H4 (cell line): Measurements from ENCODE around the gene MMP8. TPM values are rescaled to one million over a fixed set of nuclear protein-coding genes. Genes with fewer than 3 reads are reported as not detected.
"Not testable (repeated sequence)": the region's sequence is repeated elsewhere in the genome, so short reads cannot be mapped to it uniquely, and the experiment has no call there.

Experiments used
- DNase-seq: peaks from one replicate; pipeline ENCODE4 v3.0.0-alpha.2; 2015; ENCODE audit warnings: low spot score
- total RNA-seq: library from RNA; depleted of rRNA; stranded (reverse); fragments of >200 nt; shearing (Covaris generic); gene quantifications from 2 replicates; pipeline ENCODE4 v1.2.3, GENCODE V29; 2014; rRNA removed

Gene MMP8, protein sequence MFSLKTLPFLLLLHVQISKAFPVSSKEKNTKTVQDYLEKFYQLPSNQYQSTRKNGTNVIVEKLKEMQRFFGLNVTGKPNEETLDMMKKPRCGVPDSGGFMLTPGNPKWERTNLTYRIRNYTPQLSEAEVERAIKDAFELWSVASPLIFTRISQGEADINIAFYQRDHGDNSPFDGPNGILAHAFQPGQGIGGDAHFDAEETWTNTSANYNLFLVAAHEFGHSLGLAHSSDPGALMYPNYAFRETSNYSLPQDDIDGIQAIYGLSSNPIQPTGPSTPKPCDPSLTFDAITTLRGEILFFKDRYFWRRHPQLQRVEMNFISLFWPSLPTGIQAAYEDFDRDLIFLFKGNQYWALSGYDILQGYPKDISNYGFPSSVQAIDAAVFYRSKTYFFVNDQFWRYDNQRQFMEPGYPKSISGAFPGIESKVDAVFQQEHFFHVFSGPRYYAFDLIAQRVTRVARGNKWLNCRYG
- total RNA-seq, result not detected in 2 replicates

DNA sequence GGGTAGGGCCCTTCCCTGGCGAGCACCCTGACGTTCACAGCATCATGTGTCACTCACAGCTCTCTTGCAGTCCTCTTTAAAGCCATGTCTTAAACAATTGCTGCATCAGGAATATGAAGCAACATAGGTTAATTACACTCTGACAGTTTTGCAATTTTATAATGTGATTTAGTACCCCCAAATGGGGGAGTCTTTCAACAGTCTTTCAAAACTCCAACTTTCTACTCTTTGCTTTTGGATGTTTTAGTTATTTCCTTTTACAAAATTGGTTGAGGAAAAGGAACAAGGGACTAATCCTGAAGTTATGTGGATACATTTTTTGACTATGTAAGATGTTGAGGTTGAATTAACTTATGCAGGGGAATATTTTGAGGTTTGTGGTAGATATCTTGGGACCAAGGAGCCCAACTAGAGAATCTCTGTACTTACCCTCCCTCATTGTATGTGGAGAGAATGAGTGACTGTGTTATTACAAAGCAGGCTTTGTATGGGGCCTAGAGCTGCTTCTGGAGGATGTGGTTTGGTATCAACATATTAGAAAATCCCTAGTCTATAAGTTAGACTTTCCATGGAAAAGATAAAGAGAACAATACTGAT, at the start of gene MMP8:
TSS of gene MMP8 (minus strand) at position 51 of the 597 bp plus-strand sequence. CDS start 99 bp downstream, outside the sequence.
- no peak for DNase-seq

DNA sequence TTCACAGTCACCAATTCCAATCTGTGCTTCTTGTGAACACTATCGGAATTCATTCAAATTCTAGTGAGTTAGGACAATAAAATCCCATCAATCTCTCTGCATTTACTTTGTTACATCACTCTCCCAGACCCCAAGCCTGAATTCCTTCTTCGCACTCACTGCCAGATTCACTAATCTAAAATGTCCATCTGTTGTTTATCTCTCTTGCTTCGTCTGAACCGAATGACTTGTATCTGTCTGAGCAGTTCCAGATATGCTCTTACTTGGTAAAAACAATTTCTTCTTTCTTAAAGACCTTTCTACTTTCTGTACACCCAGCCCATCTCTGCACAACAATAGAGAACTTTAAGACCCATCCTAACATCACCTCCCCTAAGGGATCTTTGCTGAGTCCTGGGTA, 48.6 kb upstream of the MMP8 start:
- DNase-seq, result no peak

DNA sequence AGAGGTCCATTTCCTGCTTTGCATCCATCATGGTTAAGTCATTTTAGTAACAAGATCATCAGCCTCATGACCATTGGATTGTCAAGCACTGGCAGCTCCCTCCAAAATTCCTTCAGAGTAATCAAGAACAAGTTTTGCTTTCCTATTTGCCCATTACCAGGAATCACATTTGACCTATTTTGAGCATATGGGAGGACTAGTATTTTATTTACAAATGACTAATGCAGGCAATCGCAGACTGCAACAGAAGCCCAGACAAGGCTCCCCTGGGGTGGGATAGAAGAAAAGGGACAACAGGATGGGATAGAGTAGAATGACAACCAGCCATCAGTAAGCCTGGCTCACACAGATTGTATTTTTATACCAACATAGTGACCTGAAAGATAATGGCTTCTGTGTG, 46.6 kb upstream of the MMP8 start:
- DNase-seq, result no peak

DNA sequence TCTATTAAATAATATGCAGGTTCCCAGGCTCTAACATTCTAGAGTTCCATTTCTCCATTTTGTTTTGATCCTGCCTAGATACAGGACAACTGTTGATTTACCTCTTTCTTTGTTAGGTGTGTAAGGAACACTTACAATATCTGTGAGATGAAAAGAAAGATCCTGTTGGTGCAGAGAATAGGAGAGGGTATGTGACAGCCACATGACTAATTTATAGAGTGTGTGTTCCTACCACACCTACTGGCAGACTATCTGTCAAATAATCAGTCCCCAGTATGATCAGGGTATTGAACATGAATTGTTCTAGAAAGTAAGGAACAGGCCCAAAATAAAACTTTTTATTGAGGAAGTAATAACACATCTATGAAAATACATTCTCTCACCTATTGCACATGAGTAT, 45.4 kb upstream of the MMP8 start:
- no peak for DNase-seq

DNA sequence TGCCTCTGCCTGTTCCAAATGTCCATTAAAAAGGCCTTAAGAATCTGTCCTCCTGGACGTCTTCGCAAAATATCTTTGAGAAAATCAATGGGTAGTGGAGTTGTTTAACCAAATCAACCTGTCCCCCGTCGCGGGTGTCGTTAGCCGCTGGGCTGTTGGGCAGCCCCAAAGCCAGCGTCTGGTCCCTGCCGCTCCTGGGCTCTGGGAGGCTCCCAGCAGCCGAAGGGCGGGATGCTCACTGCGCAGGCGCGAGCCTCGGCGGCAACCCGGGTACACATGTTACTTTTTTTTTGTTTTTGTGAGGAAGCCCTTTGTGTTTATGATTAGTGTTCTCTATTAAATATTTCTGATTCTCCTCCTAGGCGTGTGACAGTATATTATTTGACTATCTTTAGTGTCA, 43.0 kb upstream of the MMP8 start:
- no peak for DNase-seq

DNA sequence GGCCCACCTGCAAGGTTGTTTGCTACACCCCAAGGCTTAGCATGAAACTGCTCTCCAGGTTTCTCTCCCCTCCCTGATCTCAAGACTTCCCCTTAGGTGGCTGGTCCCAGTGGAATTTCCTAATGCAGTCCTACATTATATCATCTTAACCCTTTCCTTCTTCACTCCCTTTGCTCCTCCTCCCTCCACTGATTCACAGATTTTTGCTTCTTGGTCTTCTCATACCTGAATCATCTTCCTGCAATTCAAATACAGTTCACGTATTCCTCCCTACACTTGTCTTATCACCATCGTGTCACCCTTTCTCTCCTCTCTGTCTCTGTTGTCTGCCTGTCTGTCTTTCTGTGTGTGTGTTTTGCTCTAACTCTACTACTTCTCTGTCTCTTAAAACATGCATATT, 38.7 kb upstream of the MMP8 start:
- DNase-seq, result no peak

DNA sequence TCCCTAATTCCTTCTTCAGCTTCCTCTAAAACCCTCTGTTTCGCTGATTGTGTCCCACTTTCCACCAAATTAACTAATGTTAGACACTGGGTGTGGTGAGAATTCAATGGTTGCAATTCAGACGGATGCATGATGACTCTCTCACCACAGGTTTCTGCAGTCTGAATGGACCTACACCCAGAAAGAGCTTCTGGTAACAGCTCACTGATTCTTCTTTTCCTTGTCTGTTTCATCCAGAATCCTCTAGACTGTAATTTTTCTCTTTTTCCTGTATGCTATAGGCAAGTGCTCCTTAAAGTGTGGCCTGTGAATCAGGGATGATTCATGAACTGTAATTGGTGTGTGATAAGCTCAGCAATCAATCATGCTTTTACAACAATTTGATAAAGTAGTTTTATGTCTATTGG, 37.6 kb upstream of the MMP8 start:
- DNase-seq, result no peak

DNA sequence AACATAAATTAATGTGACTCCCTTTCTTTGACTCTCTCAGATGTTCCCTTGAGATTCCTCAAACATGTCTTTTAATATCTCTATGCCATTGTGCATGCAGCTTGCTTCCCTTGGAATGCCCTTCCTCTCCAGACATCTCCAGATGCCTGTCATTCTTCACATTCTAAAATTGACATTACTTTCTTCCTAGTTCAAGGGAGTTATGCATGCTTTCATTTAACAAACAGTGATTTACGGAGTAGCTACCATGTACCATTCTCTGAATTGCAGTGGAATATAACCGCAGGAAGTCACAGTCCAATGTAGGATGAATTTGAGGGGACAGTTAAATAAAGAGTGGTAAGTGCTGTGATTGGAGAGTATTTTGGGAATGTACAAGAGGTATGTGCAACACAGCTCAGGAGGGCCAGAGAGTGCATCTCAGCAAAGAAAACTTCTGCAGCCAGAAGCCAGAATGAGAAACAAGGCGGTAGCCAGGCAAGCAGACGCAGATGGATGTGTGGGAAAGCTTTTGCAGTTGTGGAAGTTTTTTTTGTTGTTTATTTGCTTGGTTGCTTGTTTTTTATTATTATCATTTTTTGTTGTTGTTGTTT, 37.0 kb upstream of the MMP8 start:
- DNase-seq, result no peak

DNA sequence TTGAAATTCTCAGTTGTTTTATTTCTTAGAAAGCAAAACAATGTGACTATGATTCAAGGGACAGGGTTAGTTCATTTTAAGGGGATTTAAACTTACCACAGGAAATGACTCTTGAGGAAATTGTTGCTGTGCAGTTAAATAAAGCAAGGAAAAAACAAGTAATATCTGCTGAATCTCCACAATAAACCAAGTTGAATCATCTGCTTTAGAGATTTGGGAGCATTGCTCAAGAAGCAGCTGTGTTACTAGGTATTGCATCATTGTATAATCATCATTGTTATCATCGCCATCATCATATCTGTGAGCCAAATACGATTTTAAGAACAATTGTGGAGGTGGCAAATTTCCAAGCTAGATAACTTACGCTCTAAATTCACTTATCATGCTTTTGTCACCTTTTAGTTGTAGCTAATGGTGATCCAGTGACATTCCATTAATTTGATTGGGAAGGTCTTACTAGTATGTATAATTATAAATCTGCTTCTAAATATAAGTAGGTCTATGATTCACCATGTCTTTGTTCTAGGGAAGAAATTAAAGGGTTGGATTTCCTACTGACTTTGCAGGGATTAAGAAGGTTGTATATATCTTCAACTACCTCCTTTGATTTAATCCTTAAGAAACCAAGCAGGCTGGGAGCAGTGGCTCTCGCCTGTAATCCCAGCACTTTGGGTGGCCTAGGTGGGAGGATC, 35.7 kb upstream of the MMP8 start:
- DNase-seq, result peak; percentile 75

DNA sequence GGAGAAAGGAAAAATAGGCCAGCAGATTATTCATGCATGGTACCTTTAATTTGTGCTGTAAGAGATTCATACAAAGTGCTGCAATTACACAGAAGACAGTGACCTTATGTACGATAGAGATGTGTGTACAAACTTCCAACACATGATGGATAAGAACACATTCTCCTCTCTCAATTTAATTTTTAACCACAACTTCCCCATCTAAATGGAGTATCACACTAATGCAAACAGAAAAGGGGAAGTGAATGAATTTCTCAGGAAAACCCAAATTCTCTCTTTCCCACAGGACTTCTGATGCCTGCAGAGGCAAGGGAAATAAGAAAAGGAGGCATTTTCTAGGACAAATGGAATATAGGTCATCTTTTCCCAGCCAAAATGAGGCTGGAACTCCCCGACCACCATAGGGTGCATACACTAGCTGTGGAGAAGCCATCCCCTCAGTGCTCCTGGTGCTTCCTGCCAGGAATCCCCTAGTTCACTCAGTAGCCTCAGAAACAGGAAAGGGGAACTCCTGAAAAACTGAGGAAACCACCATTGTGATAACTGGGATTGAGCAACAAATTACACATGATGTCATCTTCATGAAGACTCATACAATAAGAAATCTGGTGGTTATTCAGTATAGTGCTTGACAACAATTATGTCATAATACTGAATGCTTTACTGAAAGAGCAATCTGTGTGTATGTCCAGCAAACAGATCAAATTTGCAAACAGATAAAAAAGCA, 33.2 kb upstream of the MMP8 start:
- no peak for DNase-seq

DNA sequence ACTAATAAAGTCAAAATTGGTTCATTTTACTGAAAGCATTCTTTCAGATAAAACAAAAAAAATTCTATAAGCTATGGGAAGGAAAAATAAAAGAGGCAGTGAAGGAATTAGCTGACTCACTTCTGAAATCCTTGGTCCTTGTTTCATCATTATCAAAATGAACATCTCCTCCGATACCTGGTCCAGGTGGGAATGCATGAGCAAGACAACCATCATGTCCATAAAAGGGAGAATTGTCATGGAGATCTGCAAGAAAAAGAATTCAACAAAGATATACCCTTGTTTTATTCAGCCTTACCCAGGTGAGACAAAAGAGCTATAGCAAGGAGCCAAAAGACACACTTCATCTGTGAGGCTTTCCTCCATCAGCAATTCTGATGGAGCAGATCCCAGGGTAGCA, 28.5 kb upstream of the MMP8 start:
- no peak for DNase-seq

DNA sequence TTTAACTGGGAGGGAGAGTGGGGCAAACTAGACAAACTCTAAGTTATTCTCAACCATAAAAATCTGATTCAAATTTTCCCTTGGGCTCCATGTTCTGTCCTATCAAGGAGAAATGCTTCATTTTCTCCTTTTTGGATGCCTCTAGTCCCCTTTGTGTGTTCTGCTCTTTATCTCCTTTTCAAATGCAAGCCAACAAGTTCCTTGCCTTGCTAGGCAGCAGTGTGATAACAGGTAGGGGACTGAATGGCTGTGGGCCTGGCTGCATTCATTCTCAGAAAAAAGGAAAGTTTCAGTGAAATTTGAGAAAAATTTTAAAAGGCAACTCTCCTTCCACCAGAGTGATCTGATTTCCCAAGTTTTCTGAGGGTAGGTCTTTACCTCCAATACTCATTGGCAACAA, 26.9 kb upstream of the MMP8 start:
- DNase-seq, result no peak

DNA sequence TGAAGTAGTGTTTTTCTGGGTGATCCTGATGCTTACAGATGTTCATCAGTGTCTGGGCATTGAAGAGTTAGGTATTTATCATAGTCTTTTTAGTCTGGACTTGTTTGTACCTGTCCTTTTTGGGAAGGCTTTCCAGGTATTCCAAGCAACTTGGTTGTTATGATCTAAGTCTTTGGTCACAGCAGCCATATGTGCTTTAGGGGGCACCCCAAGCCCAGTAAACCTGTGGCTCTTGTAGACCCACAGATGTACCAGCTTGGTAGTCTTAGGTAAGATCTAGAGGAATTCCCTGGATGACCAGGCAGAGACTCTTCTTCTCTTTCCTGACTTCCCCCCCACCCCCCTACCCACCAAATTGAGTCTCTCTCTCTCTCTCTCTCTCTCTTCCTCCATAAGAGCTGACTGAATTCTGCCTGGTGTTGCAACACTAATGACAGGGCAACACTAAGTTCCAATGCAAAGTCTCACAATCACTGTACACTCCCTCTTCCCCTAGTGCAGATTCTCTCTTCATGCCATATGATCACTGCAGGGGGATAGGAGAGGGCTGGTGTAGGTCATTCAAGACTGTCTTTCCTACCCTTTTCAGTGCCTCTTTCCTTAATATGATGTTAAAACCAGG, 24.5 kb upstream of the MMP8 start:
- no peak for DNase-seq

DNA sequence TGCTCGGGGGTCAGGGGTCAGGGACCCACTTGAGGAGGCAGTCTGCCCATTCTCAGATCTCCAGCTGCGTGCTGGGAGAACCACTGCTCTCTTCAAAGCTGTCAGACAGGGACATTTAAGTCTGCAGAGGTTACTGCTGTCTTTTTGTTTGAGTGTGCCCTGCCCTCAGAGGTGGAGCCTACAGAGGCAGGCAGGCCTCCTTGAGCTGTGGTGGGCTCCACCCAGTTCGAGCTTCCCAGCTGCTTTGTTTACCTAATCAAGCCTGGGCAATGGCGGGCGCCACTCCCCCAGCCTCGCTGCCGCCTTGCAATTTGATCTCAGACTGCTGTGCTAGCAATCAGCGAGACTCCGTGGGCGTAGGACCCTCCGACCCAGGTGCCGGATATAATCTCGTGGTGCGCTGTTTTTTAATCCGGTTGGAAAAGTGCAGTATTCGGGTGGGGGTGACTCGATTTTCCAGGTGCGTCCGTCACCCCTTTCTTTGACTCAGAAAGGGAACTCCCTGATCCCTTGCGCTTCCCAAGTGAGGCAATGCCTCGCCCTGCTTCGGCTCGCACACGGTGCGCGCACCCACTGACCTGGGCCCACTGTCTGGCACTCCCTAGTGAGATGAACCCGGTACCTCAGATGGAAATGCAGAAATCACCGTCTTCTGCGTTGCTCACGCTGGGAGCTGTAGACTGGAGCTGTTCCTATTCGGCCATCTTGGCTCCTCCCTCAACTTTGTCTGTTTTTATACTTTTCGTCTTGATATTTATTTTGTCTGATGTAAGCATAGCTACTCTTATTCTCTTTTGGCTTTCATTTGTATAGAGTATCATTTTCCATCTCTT, 22.2 kb upstream of the MMP8 start:
- DNase-seq, result not testable (repeated sequence)

DNA sequence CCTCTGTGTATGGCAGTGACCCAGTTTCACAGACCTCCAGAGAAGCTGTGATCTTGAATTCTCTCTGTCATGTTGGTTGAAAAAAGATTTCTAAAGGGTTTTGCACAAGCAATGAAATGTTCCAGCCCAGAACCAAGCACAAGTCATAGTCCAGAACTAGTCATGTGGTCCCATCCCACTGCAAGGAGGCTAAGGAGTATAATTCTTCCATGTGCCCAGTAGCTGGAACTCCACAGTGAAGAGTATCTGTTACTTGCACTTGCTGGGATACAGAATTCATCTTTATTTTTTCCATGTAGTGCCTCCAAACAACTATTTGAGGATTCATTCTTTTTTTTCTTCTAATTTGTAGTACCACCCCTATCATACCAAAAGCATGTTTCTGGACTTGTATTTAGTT, 9.9 kb upstream of the MMP8 start:
- no peak for DNase-seq

DNA sequence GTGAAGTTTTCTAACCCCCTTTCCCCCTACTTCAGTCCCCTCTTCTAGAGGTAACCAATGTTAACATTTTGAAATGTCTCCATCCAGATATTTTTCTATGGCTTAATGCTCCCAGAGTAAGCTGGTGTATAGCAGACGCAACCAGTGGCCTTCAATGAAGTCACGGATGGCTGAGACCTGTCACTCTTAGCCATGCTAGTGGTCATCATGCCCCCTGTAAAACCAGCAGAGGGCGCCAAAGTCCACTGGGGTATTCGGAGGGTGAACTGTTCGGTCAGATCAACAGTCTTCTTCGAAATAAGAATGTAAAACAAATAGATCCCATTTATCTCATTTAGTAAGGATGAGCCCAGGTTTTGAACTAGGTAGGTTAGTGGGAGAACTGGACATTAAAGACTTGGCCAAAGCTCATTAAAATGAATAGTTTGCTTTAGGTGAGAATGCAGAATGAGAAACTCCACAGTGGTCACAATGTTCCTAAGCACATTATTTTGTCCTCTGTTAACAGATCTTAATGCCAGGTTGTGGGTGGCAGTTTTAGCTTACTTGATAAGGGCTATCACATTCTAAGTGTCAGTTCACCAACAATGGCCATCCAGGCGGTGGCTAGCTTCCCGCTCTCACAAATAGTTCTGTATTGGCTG, 8.6 kb upstream of the MMP8 start:
- DNase-seq, result peak; percentile 41

DNA sequence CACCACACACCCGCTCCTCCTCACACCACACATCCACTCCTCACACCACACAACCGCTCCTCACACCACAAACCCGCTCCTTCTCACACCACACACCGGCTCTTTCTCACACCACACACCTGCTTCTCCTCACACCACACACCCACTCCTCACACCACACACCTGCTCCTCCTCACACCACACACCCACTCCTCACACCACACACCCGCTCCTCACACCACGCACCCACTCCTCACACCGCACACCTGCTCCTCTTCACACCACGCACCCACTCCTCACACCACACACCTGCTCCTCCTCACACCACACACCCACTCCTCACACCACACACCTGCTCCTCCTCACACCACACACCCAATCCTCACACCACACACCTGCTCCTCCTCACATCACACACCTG, 6.2 kb upstream of the MMP8 start:
- DNase-seq, result not testable (repeated sequence)

DNA sequence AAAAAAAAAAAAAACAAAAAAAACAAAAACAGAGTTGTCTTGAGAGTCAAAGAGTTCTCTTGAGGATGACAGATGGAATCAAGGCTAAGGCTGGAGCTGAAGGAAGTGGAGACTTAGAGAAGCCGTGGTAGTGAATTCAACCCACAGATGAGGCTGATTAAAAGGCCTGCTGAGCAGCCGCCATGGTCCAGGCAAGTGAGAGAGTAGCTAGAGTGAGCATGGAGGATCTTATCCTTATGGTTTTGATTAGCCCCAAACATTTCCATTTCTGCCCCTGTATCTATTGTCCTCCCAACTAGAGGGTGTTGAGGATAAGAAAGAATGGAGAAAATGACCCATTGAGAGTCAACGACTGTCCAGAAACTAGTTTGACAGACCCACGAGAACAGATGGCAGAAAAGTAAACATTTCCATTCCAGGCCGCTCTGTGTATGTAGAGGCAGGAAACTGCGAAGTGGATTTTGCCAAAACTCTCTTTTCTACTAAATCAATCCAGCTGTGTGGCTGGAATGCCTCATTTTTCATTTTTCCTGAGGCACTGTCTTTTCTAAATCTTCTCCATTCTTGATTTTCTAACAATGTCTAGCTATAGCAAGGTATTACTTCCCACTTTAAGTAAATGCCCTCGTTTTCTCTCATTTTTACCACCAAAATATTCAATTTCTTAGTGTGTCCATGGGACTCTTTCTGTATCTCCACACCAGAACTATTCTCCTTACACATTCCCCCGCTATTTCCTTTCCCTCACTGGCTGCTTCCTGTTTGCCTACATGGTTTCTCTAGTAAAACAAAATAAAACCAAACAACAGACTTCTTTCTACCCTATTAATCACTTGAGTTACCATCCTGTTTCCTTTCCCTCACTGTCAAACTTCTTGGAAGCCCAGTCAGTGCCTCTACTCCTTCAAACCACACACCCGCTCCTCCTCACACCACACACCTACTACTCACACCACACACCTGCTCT, 5.4 kb upstream of the MMP8 start:
- no peak for DNase-seq

DNA sequence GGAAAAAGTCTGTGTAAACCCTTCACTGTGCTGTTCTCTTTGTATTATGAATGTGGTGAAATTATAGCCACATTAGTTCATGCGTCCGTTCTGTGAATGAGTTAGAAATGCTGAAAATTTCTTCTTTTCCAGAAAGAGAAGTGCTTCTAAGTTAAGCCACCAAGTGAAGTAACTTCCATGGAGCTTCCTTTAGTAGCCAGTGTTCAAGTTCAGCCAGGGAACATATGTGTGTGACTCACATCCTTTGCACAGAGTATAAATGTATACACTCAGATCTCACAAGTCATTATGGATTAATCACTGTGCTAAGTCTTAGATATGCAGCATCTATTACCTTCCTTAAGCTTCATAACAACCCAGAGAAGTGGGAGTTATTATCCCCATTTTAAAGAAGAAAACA, 3.1 kb upstream of the MMP8 start:
- peak; percentile 38 for DNase-seq
